Cardiac fibroblast (primary cell): ENCODE data around the gene ITPR2.
A peak's percentile ranks its signal among the peaks of the same experiment; 100 is the strongest.
"Not testable (repeated sequence)": the region's sequence is repeated elsewhere in the genome, so short reads cannot be mapped to it uniquely, and the experiment has no call there.

Experiments
- DNase-seq, 2 donors: peaks; one replicate each; pipeline versions ENCODE4 v3.0.0 to v3.0.0-alpha.2; 2010; ENCODE audit warnings: low read depth in 2 of 2
- H3K4me3 ChIP-seq, 2 donors: replicated peaks in 1 of 2; 1 replicate in 1 of 2; 2 replicates in 1 of 2; pipeline ENCODE4 v1.5.1; 2011; ENCODE audit warnings: low read depth in 2 of 2, low read length in 2 of 2, mild to moderate bottlenecking in 2 of 2, moderate library complexity in 1 of 2
- CTCF ChIP-seq: IDR thresholded peaks from one replicate; pipeline ENCODE4 v1.5.1; 2011; ENCODE audit warnings: low read depth, mild to moderate bottlenecking, low read length, inconsistent platforms

The ITPR2 gene

GRCh38 chr12:26323673-26324072, 509.3 kb downstream of the ITPR2 start:
- no peak for DNase-seq
- H3K4me3 ChIP-seq, result no peak overlapping the region
- no peak for TF ChIP-seq CTCF

DNA sequence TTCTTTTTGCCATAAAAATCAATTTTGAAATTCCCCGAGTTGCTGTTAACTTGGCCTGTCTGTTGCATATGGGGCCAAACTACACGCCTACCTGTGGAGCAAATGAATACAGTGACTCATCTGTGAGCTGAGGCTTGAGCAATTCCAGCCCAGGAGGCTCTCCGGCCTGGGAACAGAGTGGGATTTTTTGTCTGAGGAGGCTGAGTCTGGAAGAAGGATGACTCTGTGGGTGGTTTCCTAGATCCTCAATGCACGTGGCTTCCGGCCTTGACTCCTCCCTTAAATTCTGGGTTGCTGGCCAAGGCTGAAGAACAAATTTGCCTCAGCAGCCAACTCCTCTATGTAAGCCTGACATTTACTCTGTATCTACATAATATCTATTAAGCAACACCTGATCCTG, 513.5 kb downstream of the ITPR2 start:
- peak; percentile 93 to 97 for DNase-seq
- no peak overlapping the region for H3K4me3 ChIP-seq
- TF ChIP-seq CTCF, result no peak

DNA sequence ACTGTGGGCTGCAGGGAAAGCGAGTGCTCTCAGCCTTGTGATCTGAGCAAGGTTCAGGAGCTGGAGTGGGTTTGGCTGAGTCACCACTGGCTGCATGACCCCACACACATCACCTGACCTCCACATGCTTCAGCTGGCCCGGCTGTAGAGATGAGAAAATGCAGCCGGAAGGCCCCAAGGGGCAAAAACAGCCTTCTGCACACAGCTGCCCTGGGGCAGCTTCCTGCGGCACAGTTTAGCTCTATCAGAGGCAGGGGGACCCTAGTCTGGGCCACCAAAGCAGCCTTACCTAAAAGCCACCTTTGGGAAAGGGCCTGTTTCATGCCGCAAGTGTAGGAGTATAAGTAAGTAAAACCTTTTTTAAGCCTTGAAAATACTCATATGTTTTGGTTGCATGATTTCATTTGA, 514.3 kb downstream of the ITPR2 start:
- peak; percentile 84 to 92 for DNase-seq
- no peak for TF ChIP-seq CTCF
- no peak overlapping the region for H3K4me3 ChIP-seq

DNA sequence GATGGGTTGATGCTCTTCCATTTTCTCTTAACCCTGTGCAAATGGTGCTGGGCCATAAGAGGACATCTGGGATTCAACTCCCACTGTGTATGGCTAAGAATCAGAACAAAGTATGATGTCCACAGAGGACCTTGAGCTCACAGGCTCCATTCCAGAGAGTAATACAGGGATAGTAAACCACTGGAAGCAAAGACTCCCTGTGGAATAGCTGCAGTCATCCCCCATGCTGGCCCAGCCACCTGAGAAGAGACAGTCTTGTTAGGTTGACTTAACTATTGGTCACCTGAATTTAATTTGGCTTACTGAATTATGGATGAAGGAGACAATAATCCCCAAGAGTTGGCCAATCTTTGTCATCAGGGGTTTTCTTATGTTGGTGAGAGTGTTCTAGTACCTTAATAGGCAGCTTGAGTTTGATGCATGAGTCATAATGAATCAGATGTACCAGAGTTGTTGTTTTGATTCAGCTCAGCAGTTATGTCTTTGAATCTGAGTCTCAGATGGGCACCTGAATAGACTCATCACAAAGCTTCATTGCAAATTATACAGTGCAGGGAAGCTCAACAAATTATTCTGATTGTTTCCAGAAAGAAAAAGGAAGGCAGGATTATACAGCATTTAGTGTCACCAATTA, 514.9 kb downstream of the ITPR2 start:
- no peak overlapping the region for H3K4me3 ChIP-seq
- TF ChIP-seq CTCF, result no peak
- peak; percentile 45 to 92 for DNase-seq

GRCh38 chr12:26314103-26314502, 518.9 kb downstream of the ITPR2 start:
- DNase-seq, H3K4me3 ChIP-seq: not testable (repeated sequence)

GRCh38 chr12:26310489-26310888, 522.5 kb downstream of the ITPR2 start:
- not testable (repeated sequence) for DNase-seq, H3K4me3 ChIP-seq

DNA sequence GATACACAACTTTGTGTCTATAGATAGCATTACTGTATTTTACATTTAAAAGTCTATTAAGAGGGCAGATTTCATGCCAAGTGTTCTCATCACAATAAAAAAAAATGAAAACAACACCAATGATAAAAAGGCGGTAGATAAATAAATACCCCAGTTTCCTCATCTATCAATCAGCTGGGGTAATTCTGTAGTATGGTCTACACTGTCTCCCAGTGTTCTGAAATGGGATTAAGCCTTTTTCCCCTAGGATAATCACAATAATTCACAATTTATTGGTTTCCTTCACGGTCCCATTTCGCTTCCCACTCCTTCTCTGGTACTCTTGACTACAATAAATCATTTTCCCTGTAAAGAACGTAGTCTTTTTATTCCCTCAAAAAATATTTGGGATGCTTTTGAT, 523.4 kb downstream of the ITPR2 start:
- no peak overlapping the region for H3K4me3 ChIP-seq
- TF ChIP-seq CTCF, result no peak
- no peak for DNase-seq

GRCh38 chr12:26304273-26304672, 528.7 kb downstream of the ITPR2 start:
- H3K4me3 ChIP-seq, result no peak overlapping the region
- no peak for DNase-seq
- no peak for TF ChIP-seq CTCF
